ENCODE results near the gene SLC8A1. TPM values are rescaled to one million over a fixed set of nuclear protein-coding genes. Genes with fewer than 3 reads are reported as not detected.
A peak's percentile ranks its signal among the peaks of the same experiment; 100 is the strongest.

SLC8A1 gene
- total RNA-seq, 1 donor from 2014 or later = 21.0 TPM

- intact Hi-C loops (cut with DNase I) = no loop called here
- DNase-seq (ENCODE audit: low spot score) = no peak
- ATAC-seq = no peak
These were observed 289.9 kb downstream of the SLC8A1 start for GRCh38 chr2:40161986-40162385.

GRCh38 chr2:40160751-40161218 lies 291.1 kb downstream of the SLC8A1 start:
- ATAC-seq = peak; percentile 82
- no peak for DNase-seq (ENCODE audit: low spot score)
- intact Hi-C loops (cut with DNase I) = no loop called here

- DNase-seq (ENCODE audit: low spot score) = no peak
- intact Hi-C loops (cut with DNase I) = no loop called here
- no peak for ATAC-seq
These were observed 292.6 kb downstream of the SLC8A1 start for GRCh38 chr2:40159333-40159732.

GRCh38 chr2:40158781-40159180 lies 293.1 kb downstream of the SLC8A1 start:
- intact Hi-C loops (cut with DNase I) = no loop called here
- ATAC-seq (no peak), DNase-seq (ENCODE audit: low spot score) (no peak)

- no peak for DNase-seq (ENCODE audit: low spot score)
- intact Hi-C loops (cut with DNase I) = no loop called here
- no peak for ATAC-seq
These were observed 296.2 kb downstream of the SLC8A1 start for GRCh38 chr2:40155728-40156127.

- no peak for DNase-seq (ENCODE audit: low spot score)
These were observed 301.6 kb downstream of the SLC8A1 start for GRCh38 chr2:40150266-40150665.

GRCh38 chr2:40148334-40148733 lies 303.6 kb downstream of the SLC8A1 start:
- intact Hi-C loops (cut with DNase I) = loop anchor here (5.0 kb wide), 1 partner anchor 1399 kb away; no protein-coding TSS in a partner anchor
- no peak for ATAC-seq
- no peak for DNase-seq (ENCODE audit: low spot score)

More at GRCh38 chr2:40150266-40150665, 301.6 kb downstream of the SLC8A1 start:
- intact Hi-C loops (cut with DNase I) = no loop called here
- no peak for ATAC-seq

GRCh38 chr2:40147360-40147759 lies 304.5 kb downstream of the SLC8A1 start:
- ATAC-seq (no peak), DNase-seq (ENCODE audit: low spot score) (no peak)
- intact Hi-C loops (cut with DNase I) = loop anchor here (5.0 kb wide), 1 partner anchor 1400 kb away; no protein-coding TSS in a partner anchor

GRCh38 chr2:40144022-40144421 lies 307.9 kb downstream of the SLC8A1 start:
- intact Hi-C loops (cut with DNase I) = no loop called here
- ATAC-seq = no peak

GRCh38 chr2:40138314-40138713 lies 313.6 kb downstream of the SLC8A1 start:
- intact Hi-C loops (cut with DNase I) = no loop called here
- DNase-seq (ENCODE audit: low spot score) (no peak), ATAC-seq (no peak)

More at GRCh38 chr2:40144022-40144421, 307.9 kb downstream of the SLC8A1 start:
- no peak for DNase-seq (ENCODE audit: low spot score)

GRCh38 chr2:40131081-40131704 lies 320.7 kb downstream of the SLC8A1 start:
- intact Hi-C loops (cut with DNase I) = no loop called here
- DNase-seq (ENCODE audit: low spot score) (no peak), ATAC-seq (no peak)

- intact Hi-C loops (cut with DNase I) = no loop called here
- no peak for DNase-seq (ENCODE audit: low spot score)
- ATAC-seq = peak; percentile 52
These were observed 321.5 kb downstream of the SLC8A1 start for GRCh38 chr2:40130251-40130994.

- DNase-seq (ENCODE audit: low spot score) = no peak
- no peak for ATAC-seq
- intact Hi-C loops (cut with DNase I) = no loop called here
These were observed 322.2 kb downstream of the SLC8A1 start for GRCh38 chr2:40129725-40130124.

- ATAC-seq (no peak), DNase-seq (ENCODE audit: low spot score) (no peak)
- intact Hi-C loops (cut with DNase I) = no loop called here
These were observed 323.1 kb downstream of the SLC8A1 start for GRCh38 chr2:40128796-40129195.

GRCh38 chr2:40127890-40128557 lies 323.9 kb downstream of the SLC8A1 start:
- DNase-seq (ENCODE audit: low spot score) (no peak), ATAC-seq (no peak)
- intact Hi-C loops (cut with DNase I) = no loop called here

GRCh38 chr2:40127146-40127545 lies 324.7 kb downstream of the SLC8A1 start:
- DNase-seq (ENCODE audit: low spot score) = no peak
- intact Hi-C loops (cut with DNase I) = no loop called here
- no peak for ATAC-seq

- DNase-seq (ENCODE audit: low spot score) (no peak), ATAC-seq (no peak)
- intact Hi-C loops (cut with DNase I) = no loop called here
These were observed 325.9 kb downstream of the SLC8A1 start for GRCh38 chr2:40126006-40126405.

GRCh38 chr2:40123746-40124145 lies 328.1 kb downstream of the SLC8A1 start:
- ATAC-seq = no peak
- intact Hi-C loops (cut with DNase I) = no loop called here

GRCh38 chr2:40123326-40123725 lies 328.6 kb downstream of the SLC8A1 start:
- ATAC-seq (no peak), DNase-seq (ENCODE audit: low spot score) (no peak)
- intact Hi-C loops (cut with DNase I) = no loop called here

More at GRCh38 chr2:40123746-40124145, 328.1 kb downstream of the SLC8A1 start:
- DNase-seq (ENCODE audit: low spot score) = no peak

- ATAC-seq (no peak), DNase-seq (ENCODE audit: low spot score) (no peak)
- intact Hi-C loops (cut with DNase I) = no loop called here
These were observed 330.9 kb downstream of the SLC8A1 start for GRCh38 chr2:40120957-40121356.

All from sciatic nerve (tissue), 2 donors.